Fibroblast of villous mesenchyme (primary cell): Measurements from ENCODE around the gene METAP1D. TPM values are rescaled to one million over a fixed set of nuclear protein-coding genes. Genes with fewer than 3 reads are reported as not detected.

Source experiments
- DNase-seq: peaks from one replicate; pipeline ENCODE4 v3.0.0-alpha.2; 2010; ENCODE audit warnings: low read depth
- H3K4me3 ChIP-seq: 2 replicates; pipeline ENCODE4 v1.5.1; 2011; ENCODE audit warnings: low read depth, mild to moderate bottlenecking, low read length
- total RNA-seq: library from RNA; depleted of rRNA; stranded (reverse); fragments of >200 nt; gene quantifications from 2 replicates; pipeline ENCODE4 v1.2.3, GENCODE V29; 2012
- TF ChIP-seq, protein P1 (sequence below): IDR thresholded peaks from 2 replicates; pipeline ENCODE4 v1.5.1; 2012; ENCODE audit warnings: low read depth, mild to moderate bottlenecking, low read length; ENCODE audit not compliant: insufficient read depth

The METAP1D gene
- total RNA-seq, 1 donor, result 13.4 TPM

DNA sequence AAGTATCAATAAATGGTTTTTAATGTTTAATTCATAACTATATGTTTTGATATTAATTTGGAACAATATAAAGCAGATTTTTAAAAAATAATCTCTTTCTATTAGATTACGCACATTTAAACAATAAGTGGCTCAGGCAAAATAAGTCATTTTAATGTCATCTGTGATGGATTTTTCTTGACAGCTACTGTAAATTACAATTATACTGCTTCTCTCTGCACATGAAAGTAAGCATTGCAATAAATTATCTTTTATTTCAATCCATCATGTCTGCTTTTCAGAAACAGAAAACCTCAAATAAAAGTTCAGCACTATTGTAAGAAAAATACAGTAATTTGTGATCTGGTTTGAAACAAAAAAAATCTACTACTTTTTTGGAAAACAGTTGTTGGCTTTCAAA, 74.5 kb downstream of the METAP1D start:
- H3K4me3 ChIP-seq, result no peak overlapping the region
- TF ChIP-seq, protein P1, sequence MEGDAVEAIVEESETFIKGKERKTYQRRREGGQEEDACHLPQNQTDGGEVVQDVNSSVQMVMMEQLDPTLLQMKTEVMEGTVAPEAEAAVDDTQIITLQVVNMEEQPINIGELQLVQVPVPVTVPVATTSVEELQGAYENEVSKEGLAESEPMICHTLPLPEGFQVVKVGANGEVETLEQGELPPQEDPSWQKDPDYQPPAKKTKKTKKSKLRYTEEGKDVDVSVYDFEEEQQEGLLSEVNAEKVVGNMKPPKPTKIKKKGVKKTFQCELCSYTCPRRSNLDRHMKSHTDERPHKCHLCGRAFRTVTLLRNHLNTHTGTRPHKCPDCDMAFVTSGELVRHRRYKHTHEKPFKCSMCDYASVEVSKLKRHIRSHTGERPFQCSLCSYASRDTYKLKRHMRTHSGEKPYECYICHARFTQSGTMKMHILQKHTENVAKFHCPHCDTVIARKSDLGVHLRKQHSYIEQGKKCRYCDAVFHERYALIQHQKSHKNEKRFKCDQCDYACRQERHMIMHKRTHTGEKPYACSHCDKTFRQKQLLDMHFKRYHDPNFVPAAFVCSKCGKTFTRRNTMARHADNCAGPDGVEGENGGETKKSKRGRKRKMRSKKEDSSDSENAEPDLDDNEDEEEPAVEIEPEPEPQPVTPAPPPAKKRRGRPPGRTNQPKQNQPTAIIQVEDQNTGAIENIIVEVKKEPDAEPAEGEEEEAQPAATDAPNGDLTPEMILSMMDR, result no peak
- DNase-seq, result no peak

DNA sequence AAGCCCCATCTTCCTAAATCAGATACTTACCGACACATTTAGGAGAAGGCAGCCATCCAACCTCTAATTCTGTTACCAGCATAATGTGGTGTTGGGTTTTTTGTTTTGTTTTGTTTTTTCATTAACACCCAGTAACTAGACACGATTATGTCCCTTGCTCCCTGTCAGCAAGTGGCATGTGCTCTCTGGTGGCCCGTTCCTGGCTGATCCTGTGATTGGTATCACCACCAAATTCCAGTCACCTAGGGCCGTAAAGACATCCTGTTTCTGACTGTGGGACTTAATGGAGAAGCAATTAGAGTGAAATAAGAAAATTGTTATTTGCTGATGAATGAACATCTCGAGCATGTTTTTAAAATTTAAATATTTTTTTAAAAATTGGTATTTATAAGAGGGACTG, 79.7 kb downstream of the METAP1D start:
- H3K4me3 ChIP-seq, result no peak overlapping the region
- no peak for DNase-seq
- TF ChIP-seq, protein P1, result no peak

DNA sequence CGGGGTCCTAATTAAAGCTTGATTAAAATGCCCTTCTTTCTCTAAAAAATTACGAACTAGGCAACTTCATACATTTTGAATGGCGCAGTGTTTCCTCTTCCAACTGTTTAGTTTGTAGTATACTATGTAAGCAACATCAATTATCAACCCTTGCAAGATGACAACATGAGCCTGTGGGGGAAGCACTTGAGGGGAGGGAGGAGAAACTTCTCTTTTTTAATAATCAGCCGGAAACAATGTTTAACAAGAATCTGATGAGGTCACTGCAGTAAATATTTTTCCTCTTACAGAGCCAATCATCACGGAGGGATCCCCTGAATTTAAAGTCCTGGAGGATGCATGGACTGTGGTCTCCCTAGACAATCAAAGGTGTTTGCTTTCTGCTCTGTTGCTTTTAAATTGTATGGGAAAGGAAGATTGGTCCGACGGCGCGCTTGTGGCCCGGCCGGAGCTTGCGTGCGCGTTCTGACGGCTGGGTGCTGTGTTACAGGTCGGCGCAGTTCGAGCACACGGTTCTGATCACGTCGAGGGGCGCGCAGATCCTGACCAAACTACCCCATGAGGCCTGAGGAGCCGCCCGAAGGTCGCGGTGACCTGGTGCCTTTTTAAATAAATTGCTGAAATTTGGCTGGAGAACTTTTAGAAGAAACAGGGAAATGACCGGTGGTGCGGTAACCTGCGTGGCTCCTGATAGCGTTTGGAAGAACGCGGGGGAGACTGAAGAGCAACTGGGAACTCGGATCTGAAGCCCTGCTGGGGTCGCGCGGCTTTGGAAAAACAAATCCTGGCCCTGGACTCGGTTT, 80.3 kb downstream of the METAP1D start:
- H3K4me3 ChIP-seq, result no peak overlapping the region
- TF ChIP-seq, protein P1, result no peak
- DNase-seq, result no peak

DNA sequence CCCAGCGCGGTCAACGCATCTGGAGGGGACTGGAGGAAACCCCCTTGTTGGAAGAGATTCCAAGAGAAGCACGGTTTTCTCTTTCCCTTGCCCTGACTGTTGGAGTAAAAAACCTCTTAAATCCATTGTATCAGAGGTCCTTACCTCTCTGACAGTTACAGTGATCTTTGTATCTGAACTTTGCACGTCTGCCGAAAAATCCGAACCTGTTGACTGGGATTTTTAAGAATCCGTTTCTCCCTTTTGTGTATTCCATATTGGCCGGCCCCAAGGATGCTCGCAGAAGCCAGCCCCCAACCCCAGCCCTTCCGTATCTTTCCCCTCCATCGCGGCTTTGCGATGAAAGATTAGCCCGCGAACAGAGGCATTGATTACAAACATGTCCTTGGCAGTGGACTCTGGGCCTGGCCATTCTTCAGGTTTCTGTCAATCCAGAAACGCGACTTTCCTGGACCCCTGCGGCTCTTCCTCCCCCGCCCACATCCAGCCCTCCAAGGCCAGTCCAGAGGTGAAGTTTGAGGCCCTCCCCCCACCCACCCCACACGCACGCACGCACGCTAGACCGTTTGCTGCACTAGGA, 81.0 kb downstream of the METAP1D start:
- TF ChIP-seq, protein P1, result no peak
- no peak overlapping the region for H3K4me3 ChIP-seq
- DNase-seq, result no peak

DNA sequence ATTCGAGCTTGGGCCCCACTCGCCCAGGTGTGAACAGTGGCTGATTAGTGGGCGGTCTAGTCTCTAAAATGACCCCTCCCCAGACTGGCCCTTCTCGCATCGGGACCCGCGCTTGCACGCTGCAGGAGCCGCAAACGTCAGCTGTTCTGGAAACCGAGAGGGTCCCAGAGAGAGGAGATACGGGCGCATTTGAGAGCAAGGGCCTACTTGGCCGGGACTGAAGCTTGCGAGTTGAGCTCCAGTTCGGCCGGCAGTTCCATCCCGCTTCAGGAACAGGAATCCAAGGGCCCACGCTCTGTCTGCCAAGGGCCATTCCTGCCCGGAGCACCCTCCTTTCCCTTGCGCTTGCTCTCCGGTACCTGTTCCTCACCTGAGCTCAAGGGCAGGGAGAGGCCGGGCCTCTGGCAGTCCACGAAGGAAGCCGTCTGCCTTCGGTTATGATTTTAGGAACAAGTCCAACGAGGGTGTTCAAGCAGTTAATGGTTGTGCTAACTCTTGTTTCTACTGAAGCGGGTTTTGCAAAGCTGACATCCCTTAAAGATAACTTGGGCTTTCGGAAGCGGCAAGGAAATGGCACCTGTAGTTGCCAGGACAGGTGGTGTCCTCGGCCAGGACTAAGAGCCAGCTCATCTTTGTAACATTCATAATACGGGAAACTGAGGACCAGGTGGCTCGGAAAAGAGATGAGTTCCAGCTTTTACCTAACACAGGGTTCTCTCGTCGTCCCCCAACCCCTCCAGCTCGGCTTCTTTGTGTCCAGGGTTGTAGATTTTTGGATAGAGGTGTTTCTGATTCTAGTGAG, 81.7 kb downstream of the METAP1D start:
- no peak for DNase-seq
- TF ChIP-seq, protein P1, result no peak
- no peak overlapping the region for H3K4me3 ChIP-seq

DNA sequence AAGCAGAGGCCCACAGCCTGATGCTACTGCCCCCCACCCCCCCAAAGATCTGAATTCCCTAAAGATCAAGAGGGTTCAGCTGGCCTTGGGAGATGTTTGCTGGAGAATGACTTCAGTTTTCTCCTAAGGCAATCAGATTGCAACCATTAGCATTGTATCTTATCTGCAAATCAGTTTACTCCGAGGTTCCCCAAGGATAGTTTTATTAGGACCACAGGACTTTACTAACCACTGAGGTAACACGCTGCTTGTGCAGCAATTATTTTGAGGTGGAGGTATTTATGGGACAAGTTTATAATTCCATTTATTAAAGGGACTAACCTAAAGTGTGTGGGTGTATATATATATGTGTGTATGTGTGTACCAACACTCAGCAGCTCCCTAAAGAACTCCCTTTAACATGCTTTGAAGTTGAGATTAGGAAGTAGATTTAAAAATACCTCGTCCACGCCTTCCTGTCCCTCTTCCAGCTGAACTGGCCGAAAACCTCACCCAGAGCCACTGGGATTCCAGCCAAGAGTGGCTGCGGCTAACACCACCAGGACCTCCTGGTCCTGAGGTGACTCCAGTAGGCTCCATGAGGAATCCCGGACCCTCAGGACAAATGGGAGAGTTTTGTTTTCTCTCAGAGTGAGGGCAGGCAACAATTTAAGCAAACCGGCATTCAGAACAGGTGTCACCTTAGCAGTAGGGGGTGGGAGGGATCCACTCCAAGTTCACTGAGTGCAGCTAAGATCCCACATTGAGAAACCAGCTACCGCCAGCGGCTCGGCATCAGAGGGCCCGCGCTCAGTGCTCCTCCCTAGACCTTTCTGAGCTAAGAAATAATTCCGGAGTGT, 82.6 kb downstream of the METAP1D start:
- H3K4me3 ChIP-seq, result no peak overlapping the region
- DNase-seq, result no peak
- TF ChIP-seq, protein P1, result no peak
